ENCODE results near the gene APOBEC3A.

Gene APOBEC3A

GRCh38 chr22:38950527-38951295 lies 6.7 kb upstream of the APOBEC3A start:
- TF ChIP-seq POLR2AphosphoS5 (IDR thresholded peaks at IDR 0.05; ENCODE audit: low read depth, low read length) (no peak), FOXP2 (optimal IDR thresholded peaks at IDR 0.05; ENCODE audit: borderline replicate concordance, extremely low read depth, extremely low read length, insufficient read depth) (no peak), REST (IDR thresholded peaks at IDR 0.05; ENCODE audit: insufficient read depth in 1 of 2, low read depth in 2 of 2, low read length in 2 of 2) (no peak), TAF1 (IDR thresholded peaks at IDR 0.05; ENCODE audit: borderline replicate concordance, insufficient read depth, low read length) (no peak)

GRCh38 chr22:38951734-38952133 lies 5.7 kb upstream of the APOBEC3A start:
- TF ChIP-seq FOXP2 (optimal IDR thresholded peaks at IDR 0.05; ENCODE audit: borderline replicate concordance, extremely low read depth, extremely low read length, insufficient read depth) (no peak), REST (IDR thresholded peaks at IDR 0.05; ENCODE audit: insufficient read depth in 1 of 2, low read depth in 2 of 2, low read length in 2 of 2) (no peak), SIN3A (IDR thresholded peaks at IDR 0.05; ENCODE audit: borderline replicate concordance, insufficient read depth, low read length) (no peak), TAF1 (IDR thresholded peaks at IDR 0.05; ENCODE audit: borderline replicate concordance, insufficient read depth, low read length) (no peak), POLR2AphosphoS5 (IDR thresholded peaks at IDR 0.05; ENCODE audit: low read depth, low read length) (no peak)

GRCh38 chr22:38952281-38952993 lies 5.0 kb upstream of the APOBEC3A start:
- no peak for TF ChIP-seq TAF1 (IDR thresholded peaks at IDR 0.05; ENCODE audit: borderline replicate concordance, insufficient read depth, low read length)
- no peak for TF ChIP-seq FOXP2 (optimal IDR thresholded peaks at IDR 0.05; ENCODE audit: borderline replicate concordance, extremely low read depth, extremely low read length, insufficient read depth)
- TF ChIP-seq REST (IDR thresholded peaks at IDR 0.05; ENCODE audit: insufficient read depth in 1 of 2, low read depth in 2 of 2, low read length in 2 of 2) = no peak
- no peak for TF ChIP-seq SIN3A (IDR thresholded peaks at IDR 0.05; ENCODE audit: borderline replicate concordance, insufficient read depth, low read length)
- no peak for TF ChIP-seq POLR2AphosphoS5 (IDR thresholded peaks at IDR 0.05; ENCODE audit: low read depth, low read length)

DNA sequence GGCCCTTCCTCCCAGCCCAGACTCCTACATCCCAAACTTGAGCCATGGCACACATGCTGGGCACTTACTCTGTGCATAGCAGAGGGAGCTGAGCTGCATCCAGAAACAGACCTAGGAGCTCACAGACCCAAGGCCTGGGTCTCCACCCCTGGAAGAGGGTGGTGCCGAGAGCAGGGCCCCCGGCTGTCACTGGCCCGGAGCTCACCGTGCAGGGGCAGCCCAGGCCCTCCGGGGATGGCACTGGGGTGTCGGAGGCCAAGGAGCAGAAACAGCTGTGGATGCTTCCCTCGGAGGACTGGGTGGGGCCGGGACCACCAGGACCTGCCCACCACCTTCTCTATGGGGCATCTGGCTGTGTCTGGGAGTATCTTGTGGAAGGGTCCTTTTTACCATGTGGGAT lies 4.3 kb upstream of the APOBEC3A start:
- no peak for TF ChIP-seq TAF1 (IDR thresholded peaks at IDR 0.05; ENCODE audit: borderline replicate concordance, insufficient read depth, low read length)
- no peak for TF ChIP-seq POLR2AphosphoS5 (IDR thresholded peaks at IDR 0.05; ENCODE audit: low read depth, low read length)
- no peak for TF ChIP-seq SIN3A (IDR thresholded peaks at IDR 0.05; ENCODE audit: borderline replicate concordance, insufficient read depth, low read length)
- TF ChIP-seq REST (IDR thresholded peaks at IDR 0.05; ENCODE audit: insufficient read depth in 1 of 2, low read depth in 2 of 2, low read length in 2 of 2) = no peak
- no peak for TF ChIP-seq FOXP2 (optimal IDR thresholded peaks at IDR 0.05; ENCODE audit: borderline replicate concordance, extremely low read depth, extremely low read length, insufficient read depth)
